NB4 (cell line): ENCODE measurements around the gene RTKN.

Experiments used
- DNase-seq: peaks from one replicate; pipeline ENCODE4 v3.0.0; 2010; ENCODE audit warnings: low read depth
- H3K4me3 ChIP-seq: one replicate; pipeline ENCODE4 v1.5.1; 2011; ENCODE audit warnings: mild to moderate bottlenecking, low read depth, low read length, moderate library complexity
- MAX ChIP-seq: IDR thresholded peaks from 2 replicates; pipeline ENCODE4 v1.6.1; 2011; ENCODE audit warnings: low read depth, low read length
- MYC ChIP-seq: IDR thresholded peaks from 2 replicates; pipeline ENCODE4 v1.6.1; 2011; ENCODE audit warnings: low read depth, low read length
- POLR2A ChIP-seq: IDR thresholded peaks from 2 replicates; pipeline ENCODE4 v1.6.1; 2011; ENCODE audit warnings: mild to moderate bottlenecking; ENCODE audit not compliant: insufficient read length; ENCODE audit errors: extremely low read depth
- TF ChIP-seq, protein P1 (sequence below): IDR thresholded peaks from one replicate; pipeline ENCODE4 v1.5.1; 2012; ENCODE audit warnings: low read depth, low read length

The RTKN gene

DNA sequence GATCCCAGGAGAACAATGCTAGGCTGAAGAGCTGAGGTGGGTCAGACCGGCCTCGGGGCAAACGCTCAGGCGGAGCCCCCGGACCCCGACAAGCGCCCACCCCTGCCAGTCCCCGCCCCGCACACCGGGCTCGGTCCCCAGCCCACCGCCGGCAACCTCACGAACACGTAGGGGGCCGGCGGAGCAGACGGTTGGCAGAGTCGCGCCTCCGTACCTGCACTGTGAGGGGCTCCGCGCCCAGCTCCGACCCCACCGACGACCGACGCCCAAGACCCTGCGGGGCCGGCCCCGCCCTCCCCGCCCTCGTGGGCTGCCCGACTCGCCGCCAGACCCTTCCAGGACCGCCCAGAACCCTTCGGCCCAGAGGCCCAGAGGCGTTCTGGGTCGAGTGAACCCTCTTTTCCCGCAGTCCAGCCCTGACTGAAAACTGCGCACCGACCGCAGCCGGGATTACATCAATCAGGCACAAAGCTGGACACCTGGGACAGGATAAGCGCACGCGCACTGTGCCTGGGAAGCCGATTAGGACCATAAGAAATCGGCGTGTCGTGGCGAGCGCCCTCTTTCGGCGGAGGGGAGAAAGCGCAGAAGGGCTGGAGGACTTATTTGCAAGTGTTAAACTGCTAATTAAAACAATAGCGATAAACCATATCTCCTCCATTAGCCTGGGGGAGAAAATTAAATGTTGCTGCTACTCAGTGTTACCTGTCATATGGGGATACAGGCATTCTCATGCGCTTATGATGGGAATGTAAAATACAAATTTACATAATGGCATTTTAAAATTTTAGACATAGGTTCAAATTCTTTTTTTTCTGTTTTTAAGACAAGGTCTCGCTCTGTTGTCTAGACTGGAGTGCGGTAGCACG lies 49.9 kb downstream of the RTKN start:
- DNase-seq, result peak; percentile 96
- TF ChIP-seq MAX (no peak; the same call in 1 of the 2 replicates), MYC (peak; percentile 10; the same call in 1 of the 2 replicates), POLR2A (peak; percentile 36)
- TF ChIP-seq, protein P1, sequence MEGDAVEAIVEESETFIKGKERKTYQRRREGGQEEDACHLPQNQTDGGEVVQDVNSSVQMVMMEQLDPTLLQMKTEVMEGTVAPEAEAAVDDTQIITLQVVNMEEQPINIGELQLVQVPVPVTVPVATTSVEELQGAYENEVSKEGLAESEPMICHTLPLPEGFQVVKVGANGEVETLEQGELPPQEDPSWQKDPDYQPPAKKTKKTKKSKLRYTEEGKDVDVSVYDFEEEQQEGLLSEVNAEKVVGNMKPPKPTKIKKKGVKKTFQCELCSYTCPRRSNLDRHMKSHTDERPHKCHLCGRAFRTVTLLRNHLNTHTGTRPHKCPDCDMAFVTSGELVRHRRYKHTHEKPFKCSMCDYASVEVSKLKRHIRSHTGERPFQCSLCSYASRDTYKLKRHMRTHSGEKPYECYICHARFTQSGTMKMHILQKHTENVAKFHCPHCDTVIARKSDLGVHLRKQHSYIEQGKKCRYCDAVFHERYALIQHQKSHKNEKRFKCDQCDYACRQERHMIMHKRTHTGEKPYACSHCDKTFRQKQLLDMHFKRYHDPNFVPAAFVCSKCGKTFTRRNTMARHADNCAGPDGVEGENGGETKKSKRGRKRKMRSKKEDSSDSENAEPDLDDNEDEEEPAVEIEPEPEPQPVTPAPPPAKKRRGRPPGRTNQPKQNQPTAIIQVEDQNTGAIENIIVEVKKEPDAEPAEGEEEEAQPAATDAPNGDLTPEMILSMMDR, result peak; percentile 98
- H3K4me3 ChIP-seq, result peak overlapping the region; percentile 93

DNA sequence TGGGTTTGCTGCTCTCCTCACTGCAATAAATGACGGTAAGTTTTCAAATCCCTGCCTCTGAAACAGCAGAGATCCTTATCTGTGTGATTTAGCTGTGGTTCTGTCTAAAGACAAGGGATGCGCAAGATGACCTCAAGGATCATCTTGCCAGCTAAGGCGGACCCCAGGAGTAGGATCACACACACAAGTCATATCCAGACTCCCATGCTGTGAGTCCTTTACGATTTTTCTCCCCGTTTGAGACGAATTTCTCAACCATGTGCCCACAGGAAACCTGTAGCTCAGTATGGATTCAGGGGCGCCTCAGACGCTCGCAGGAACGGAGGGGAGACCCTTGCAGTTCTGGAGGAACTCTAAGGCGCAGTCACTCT lies 50.5 kb downstream of the RTKN start:
- TF ChIP-seq POLR2A, result no peak
- TF ChIP-seq MAX, result 0 out of 2 replicates have a peak, but pooled peaks have one; percentile 17
- no peak for TF ChIP-seq MYC
- H3K4me3 ChIP-seq, result peak overlapping the region; percentile 93
- DNase-seq, result no peak

- no peak for DNase-seq
- H3K4me3 ChIP-seq, result peak overlapping the region; percentile 93
- no peak for TF ChIP-seq MAX
- no peak for TF ChIP-seq POLR2A
- no peak for TF ChIP-seq MYC
- TF ChIP-seq, protein P1, result no peak
Measured at GRCh38 chr2:74390606-74391005, 51.1 kb downstream of the RTKN start.

- TF ChIP-seq MYC (no peak), MAX (no peak), POLR2A (no peak)
- TF ChIP-seq, protein P1, result no peak
- no peak overlapping the region for H3K4me3 ChIP-seq
- no peak for DNase-seq
Measured at GRCh38 chr2:74387346-74387745, 54.4 kb downstream of the RTKN start.

- DNase-seq, result no peak
- no peak overlapping the region for H3K4me3 ChIP-seq
- TF ChIP-seq, protein P1, result no peak
- TF ChIP-seq MYC, result no peak
- no peak for TF ChIP-seq POLR2A
- TF ChIP-seq MAX, result no peak
Measured at GRCh38 chr2:74385396-74385795, 56.3 kb downstream of the RTKN start.

DNA sequence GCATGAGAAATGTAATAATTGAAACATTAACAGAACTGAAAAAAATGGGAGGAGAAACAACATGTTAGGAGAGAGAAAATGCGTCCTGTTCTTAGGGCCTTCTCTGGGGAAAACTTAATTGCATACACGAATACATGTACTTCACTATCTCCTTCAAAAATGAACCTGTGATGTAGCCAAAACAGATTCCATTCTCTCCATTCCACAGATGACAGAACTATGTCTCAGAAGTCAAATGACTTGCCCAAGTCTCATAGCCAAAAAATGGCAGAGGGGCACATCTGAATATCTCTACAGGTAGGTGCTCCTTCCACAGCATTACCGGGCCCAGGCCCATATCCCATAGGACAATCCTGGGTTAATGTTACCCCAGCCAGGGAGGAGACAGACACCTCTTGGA lies 57.7 kb downstream of the RTKN start:
- no peak for DNase-seq
- H3K4me3 ChIP-seq, result no peak overlapping the region
- TF ChIP-seq MYC (no peak), MAX (no peak)
